ENCODE measurements around the gene ZBTB39.

- TF ChIP-seq CTCF (conservative IDR thresholded peaks at IDR 0.05) = no peak
- TF ChIP-seq ZFX (IDR thresholded peaks at IDR 0.05) = no peak
Observed at GRCh38 chr12:56989861-56990610, 16.3 kb downstream of the ZBTB39 start.
